Smooth muscle cell (in vitro differentiated cells): Measurements from ENCODE around the gene KRT7. TPM values are rescaled to one million over a fixed set of nuclear protein-coding genes. Genes with fewer than 3 reads are reported as not detected.

ENCODE experiments used
- DNase-seq: peaks from one replicate; lab custom pipeline; 2025; ENCODE audit not compliant: unreplicated experiment; lab: John Stamatoyannopoulos, UW
- H2AFZ ChIP-seq: fragments of 200-600 bp; sonication (generic); 2 replicates; pipeline ENCODE4 v1.6.0; 2016; ENCODE audit warnings: antibody characterized with exemption, low read depth, mild to moderate bottlenecking
- H3F3A ChIP-seq: fragments of 200-600 bp; sonication (generic); 2 replicates; pipeline ENCODE4 v1.6.0; 2017; ENCODE audit warnings: antibody characterized with exemption, low read depth
- H3K27ac ChIP-seq: fragments of 200-600 bp; sonication (generic); 2 replicates; pipeline ENCODE4 v1.5.1; 2016; ENCODE audit warnings: low read depth, mild to moderate bottlenecking
- H3K27me3 ChIP-seq: fragments of 200-600 bp; sonication (generic); 2 replicates; pipeline ENCODE4 v1.6.1; 2016; ENCODE audit warnings: low read depth, mild to moderate bottlenecking
- H3K36me3 ChIP-seq: fragments of 200-600 bp; sonication (generic); 2 replicates; pipeline ENCODE4 v1.5.1; 2016; ENCODE audit warnings: low read depth
- H3K4me1 ChIP-seq: fragments of 200-600 bp; sonication (generic); 2 replicates; pipeline ENCODE4 v1.5.1; 2016; ENCODE audit warnings: low read depth
- H3K4me2 ChIP-seq: fragments of 200-600 bp; sonication (generic); 2 replicates; pipeline ENCODE4 v1.6.0; 2016; ENCODE audit warnings: mild to moderate bottlenecking
- H3K4me3 ChIP-seq: fragments of 200-600 bp; sonication (generic); 2 replicates; pipeline ENCODE4 v1.5.1; 2016; ENCODE audit warnings: mild to moderate bottlenecking
- H3K79me2 ChIP-seq: fragments of 200-600 bp; sonication (generic); 2 replicates; pipeline ENCODE4 v1.6.0; 2016; ENCODE audit warnings: low read depth, mild to moderate bottlenecking
- H3K9ac ChIP-seq: fragments of 200-600 bp; sonication (generic); 2 replicates; pipeline ENCODE4 v1.6.0; 2016; ENCODE audit warnings: low read depth
- H3K9me3 ChIP-seq: fragments of 200-600 bp; sonication (generic); replicated peaks from 2 replicates; pipeline ENCODE4 v1.5.1; 2016; ENCODE audit warnings: low read depth
- H4K20me1 ChIP-seq: fragments of 200-600 bp; sonication (generic); 2 replicates; pipeline ENCODE4 v1.6.0; 2016; ENCODE audit warnings: low read depth
- WGBS: methylation state at CpG from one replicate; pipeline ENCODE4 v1.1.7; 2016; ENCODE audit warnings: low lambda C conversion rate; 5-methylcytosine and 5-hydroxymethylcytosine counted together
- polyA plus RNA-seq: library from polyadenylated mRNA; unstranded; fragments of >200 nt; fragmentation: Nextera tagmentation; extraction: Ambion mirVana; gene quantifications from 2 replicates; pipeline ENCODE4 v1.2.1, GENCODE V29; 2016
- total RNA-seq: library from RNA; depleted of rRNA; stranded (reverse); fragments of >200 nt; gene quantifications from 2 replicates; pipeline ENCODE4 v1.2.3, GENCODE V29; 2014
- TF ChIP-seq, protein P1 (sequence below): fragments of 200-600 bp; sonication (generic); IDR thresholded peaks from 2 replicates; pipeline ENCODE4 v1.5.1; 2017; ENCODE audit warnings: borderline replicate concordance, mild to moderate bottlenecking, antibody characterized with exemption; ENCODE audit not compliant: insufficient read depth, poor library complexity, severe bottlenecking

The KRT7 gene
- total and polyA plus RNA-seq, 2 experiments from 2014 or later, result 190 to 214 TPM

DNA sequence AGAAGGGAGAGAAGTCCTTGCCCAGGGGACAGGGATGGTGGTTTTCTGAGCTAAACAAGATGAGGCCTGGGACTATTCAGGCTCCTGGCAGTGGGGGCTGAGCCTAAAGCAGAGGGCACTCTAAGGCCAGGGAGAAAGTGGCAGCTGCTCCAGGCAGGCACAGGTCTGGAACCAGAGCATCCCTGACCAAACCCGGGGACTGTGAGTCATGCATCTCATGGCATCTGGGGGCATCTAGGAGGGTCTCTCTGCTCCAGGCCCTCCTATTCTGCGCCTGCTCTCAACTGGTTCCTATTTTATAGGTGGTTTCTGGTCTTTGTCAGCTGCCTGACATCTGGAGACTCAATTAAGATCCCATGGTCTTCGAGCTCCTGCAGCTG, 11.6 kb downstream of the KRT7 start:
- TF ChIP-seq, protein P1, sequence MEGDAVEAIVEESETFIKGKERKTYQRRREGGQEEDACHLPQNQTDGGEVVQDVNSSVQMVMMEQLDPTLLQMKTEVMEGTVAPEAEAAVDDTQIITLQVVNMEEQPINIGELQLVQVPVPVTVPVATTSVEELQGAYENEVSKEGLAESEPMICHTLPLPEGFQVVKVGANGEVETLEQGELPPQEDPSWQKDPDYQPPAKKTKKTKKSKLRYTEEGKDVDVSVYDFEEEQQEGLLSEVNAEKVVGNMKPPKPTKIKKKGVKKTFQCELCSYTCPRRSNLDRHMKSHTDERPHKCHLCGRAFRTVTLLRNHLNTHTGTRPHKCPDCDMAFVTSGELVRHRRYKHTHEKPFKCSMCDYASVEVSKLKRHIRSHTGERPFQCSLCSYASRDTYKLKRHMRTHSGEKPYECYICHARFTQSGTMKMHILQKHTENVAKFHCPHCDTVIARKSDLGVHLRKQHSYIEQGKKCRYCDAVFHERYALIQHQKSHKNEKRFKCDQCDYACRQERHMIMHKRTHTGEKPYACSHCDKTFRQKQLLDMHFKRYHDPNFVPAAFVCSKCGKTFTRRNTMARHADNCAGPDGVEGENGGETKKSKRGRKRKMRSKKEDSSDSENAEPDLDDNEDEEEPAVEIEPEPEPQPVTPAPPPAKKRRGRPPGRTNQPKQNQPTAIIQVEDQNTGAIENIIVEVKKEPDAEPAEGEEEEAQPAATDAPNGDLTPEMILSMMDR, result no peak

DNA sequence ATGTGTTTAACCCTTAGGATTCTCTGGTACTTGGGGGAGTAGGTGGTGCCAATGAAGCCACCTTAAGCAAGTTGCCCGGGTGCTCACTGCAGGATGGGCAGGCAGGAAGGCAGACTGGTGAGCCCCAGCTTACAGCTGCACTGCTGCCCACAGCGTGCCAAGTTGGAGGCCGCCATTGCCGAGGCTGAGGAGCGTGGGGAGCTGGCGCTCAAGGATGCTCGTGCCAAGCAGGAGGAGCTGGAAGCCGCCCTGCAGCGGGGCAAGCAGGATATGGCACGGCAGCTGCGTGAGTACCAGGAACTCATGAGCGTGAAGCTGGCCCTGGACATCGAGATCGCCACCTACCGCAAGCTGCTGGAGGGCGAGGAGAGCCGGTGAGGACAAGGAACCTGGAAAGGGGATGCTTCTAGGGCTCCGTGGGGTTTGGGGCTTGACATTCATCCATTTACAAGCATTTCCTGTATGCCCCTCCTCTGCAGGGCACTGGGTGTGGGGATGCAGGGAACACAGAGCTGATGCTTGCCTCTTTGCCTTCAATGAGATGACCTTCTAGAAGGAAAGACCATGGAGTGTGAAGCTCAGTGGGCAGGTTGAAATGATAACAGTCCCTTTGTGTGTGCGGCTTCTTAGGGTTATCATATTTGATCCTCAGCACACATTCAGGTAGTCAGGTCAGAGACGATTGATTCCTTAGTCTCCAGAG, 12.4 kb downstream of the KRT7 start:
- Histone ChIP-seq H3K9me3 (no peaks in the 10 kb centered on the region), H3K27me3 (peaks cover 13% of the 10 kb centered on the region), H3K79me2 (no peaks in the 10 kb centered on the region), H3K4me1 (no peaks in the 10 kb centered on the region), H3K36me3 (no peaks in the 10 kb centered on the region), H3F3A (no peaks in the 10 kb centered on the region), H4K20me1 (peaks cover 6% of the 10 kb centered on the region), H2AFZ (no peak overlapping the region), H3K4me2 (no peak overlapping the region), H3K27ac (no peak overlapping the region), H3K4me3 (no peak overlapping the region), H3K9ac (no peak overlapping the region)
- 94% methylated on average over 20 of the region's 20 CpGs for WGBS
- TF ChIP-seq, protein P1, result no peak
- DNase-seq, result no peak

More for the DNA sequence above, 11.6 kb downstream of the KRT7 start:
- no peak for DNase-seq
- no peak overlapping the region for H3K4me2 ChIP-seq
- H3K27me3 ChIP-seq, result peaks cover 5% of the 10 kb centered on the region
- no peaks in the 10 kb centered on the region for H3F3A ChIP-seq
- no peaks in the 10 kb centered on the region for H3K9me3 ChIP-seq
- no peaks in the 10 kb centered on the region for H3K4me1 ChIP-seq
- H3K36me3 ChIP-seq, result no peaks in the 10 kb centered on the region
- no peak overlapping the region for H2AFZ ChIP-seq
- peaks cover 6% of the 10 kb centered on the region for H4K20me1 ChIP-seq
- WGBS, result 23% methylated on average over 3 of the region's 3 CpGs
- H3K79me2 ChIP-seq, result no peaks in the 10 kb centered on the region
- H3K9ac ChIP-seq, result no peak overlapping the region
- H3K27ac ChIP-seq, result peak overlapping the region; percentile 55
- H3K4me3 ChIP-seq, result no peak overlapping the region

DNA sequence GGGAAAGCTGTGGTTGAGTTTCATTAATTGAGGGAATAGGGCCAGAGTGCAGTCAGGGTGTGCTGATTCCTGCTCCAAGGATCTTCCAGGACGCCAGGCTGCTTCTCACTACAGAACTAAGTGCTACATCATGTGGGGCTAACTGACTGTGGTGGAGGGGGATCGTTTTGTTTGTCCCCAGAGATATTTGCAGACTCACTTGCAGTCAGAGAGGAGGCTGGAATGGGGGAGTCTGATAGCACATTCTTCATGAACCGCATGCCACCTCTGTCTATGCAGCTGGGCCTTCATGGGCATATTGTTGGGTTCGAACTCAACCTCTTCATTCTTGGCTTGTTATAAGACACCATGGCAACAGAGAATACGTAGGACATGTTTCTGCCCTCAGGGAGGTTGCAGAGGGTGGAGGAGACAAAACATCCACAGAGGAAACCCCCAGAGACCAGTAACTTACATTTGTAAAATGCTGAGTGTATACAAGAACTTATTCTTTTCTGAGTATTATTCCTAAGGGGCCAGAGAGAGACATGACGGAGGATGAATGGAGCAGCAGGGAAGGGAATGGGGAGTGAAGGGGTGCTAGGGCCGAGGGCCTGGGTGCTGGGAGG, 13.0 kb downstream of the KRT7 start:
- 83% methylated on average over 7 of the region's 7 CpGs for WGBS
- H3K9ac ChIP-seq, result no peak overlapping the region
- no peak overlapping the region for H2AFZ ChIP-seq
- no peaks in the 10 kb centered on the region for H3K36me3 ChIP-seq
- H4K20me1 ChIP-seq, result peaks cover 6% of the 10 kb centered on the region
- TF ChIP-seq, protein P1, result no peak
- DNase-seq, result no peak
- no peak overlapping the region for H3K27ac ChIP-seq
- no peak overlapping the region for H3K4me3 ChIP-seq
- H3K9me3 ChIP-seq, result no peaks in the 10 kb centered on the region
- no peaks in the 10 kb centered on the region for H3F3A ChIP-seq
- H3K27me3 ChIP-seq, result peaks cover 20% of the 10 kb centered on the region
- no peaks in the 10 kb centered on the region for H3K4me1 ChIP-seq
- no peak overlapping the region for H3K4me2 ChIP-seq
- no peaks in the 10 kb centered on the region for H3K79me2 ChIP-seq
